Activated T-cell treated with anti-CD3 and anti-CD28 coated beads for 1 hour (primary cell): ENCODE data around the gene DNLZ.
"Not testable (repeated sequence)": the region's sequence is repeated elsewhere in the genome, so short reads cannot be mapped to it uniquely, and the experiment has no call there.

Source experiments
- DNase-seq: peaks from one replicate; pipeline ENCODE4 v3.0.0-alpha.2; 2020; ENCODE audit warnings: low read depth

DNLZ gene

GRCh38 chr9:136363106-136363948 lies at the start of gene DNLZ:
DNLZ (minus strand) TSS chr9:136363744; CDS start chr9:136363714, 30 bp downstream.
- peak; percentile 92 for DNase-seq

GRCh38 chr9:136412962-136413361 lies 49.4 kb upstream of the DNLZ start:
- DNase-seq, result no peak

DNA sequence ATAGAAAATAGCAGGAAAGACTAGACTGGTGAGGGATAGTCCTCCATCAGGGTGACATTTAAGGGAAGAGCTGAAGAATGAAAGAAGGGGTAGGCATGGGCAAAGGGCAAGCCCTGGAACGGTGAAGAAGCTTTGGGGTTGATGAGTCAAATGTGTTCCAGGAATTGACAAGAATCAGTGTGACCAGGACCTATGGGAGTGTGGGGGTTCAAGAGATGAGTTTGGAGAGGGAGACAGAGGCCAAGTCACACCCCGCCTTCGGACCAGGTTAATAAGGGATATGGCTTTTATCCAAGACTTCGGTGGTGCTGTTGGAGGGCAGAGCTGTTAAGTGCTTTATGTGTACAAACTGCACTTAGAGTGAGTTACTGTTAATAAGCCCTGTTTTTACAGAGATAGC lies 47.8 kb upstream of the DNLZ start:
- no peak for DNase-seq

GRCh38 chr9:136410500-136411287 lies 47.1 kb upstream of the DNLZ start, which contains the start of the genes ENTR1 and PMPCA:
ENTR1 (minus strand) TSS chr9:136410614; CDS start chr9:136410397, 217 bp downstream.
PMPCA (plus strand) TSS chr9:136410658; CDS start chr9:136410669, 11 bp downstream.
- DNase-seq, result peak; percentile 95

GRCh38 chr9:136409557-136410455 lies 46.3 kb upstream of the DNLZ start:
- DNase-seq, result no peak

DNA sequence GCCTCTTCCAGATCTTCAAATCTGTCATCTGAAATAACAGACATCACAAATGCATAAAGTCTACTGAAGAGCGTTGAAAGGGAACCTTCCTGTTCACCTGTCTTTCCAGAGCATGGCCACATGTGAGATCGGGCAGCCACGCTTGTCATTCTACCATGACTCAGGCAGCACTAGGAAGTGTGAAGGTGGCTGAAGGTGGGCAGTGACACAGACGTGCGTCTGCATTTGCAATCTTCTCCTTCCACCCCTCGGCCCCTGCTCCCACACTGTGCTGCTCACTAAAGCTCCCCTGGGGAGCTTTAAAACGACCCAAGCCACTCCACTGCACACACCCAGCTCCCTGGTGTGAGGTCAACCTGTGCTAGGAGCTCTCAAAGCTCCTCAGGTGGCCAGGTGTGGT lies 44.4 kb upstream of the DNLZ start:
- no peak for DNase-seq

- not testable (repeated sequence) for DNase-seq
Measured at GRCh38 chr9:136407061-136407460, 43.5 kb upstream of the DNLZ start.

GRCh38 chr9:136405904-136406303 lies 42.4 kb upstream of the DNLZ start:
- DNase-seq, result not testable (repeated sequence)

DNA sequence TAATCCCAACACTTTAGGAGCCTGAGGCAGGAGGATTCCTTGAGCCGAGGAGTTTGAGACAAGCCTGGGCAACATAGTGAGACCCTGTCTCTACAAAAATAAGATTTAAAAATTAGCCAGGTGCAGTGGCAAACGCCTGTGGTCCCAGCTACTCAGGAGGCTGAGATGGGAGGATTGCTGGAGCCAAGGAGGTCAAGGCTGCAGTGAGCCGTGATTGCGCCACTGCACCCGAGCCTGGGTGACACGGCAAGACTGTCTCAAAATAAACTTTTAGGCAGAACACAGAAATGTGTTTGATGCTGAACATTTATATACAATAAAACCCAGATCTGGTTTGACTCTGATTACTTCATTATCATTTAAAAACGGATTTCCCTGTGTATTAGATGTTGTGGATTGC lies 41.9 kb upstream of the DNLZ start:
- DNase-seq, result no peak

- no peak for DNase-seq
Measured at GRCh38 chr9:136404801-136405136, 41.2 kb upstream of the DNLZ start.

DNA sequence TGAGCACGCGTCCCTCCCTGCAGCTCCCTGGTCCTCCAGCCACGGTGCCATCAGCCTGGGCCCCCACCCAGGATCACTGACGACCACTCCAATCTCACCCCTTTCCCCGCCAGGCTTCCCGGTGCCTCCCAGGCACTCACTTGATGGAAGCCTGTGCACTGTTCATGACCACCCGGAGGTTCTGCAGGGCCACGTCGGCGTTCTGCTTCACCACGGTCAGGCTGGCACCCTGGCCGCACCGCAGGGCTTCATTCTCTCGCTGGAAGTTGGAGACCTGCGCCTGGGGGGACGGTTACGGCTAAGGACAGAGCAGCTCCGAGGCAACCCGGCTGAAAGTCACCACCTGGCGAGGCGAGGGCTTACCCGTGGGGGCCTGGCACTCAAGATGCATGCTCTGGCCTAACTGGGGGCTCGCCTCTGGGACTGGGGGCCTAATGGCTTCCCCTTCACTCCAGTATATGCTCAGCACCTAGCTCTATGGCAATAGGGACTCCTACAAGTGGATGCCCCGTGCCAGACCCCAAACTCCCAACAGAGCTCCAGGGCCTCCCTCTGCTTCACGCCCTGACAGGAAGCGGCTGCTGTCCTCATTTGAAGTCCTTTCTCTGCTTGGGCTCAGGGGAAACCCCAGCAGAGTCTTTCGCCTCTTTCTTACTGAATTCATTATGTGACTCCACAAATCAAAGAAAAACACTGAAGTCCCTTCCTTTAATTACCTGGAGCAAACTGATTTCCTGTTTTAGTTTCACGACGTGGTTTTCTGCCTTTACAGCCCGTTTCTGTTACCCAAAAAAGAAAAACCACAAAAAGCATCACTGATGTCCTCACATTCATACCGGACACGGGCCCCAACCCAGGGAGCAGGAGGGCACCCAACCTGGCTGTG lies 40.6 kb upstream of the DNLZ start:
- no peak for DNase-seq

GRCh38 chr9:136403538-136403914 lies 40.0 kb upstream of the DNLZ start:
- DNase-seq, result peak; percentile 47

- DNase-seq, result no peak
Measured at GRCh38 chr9:136402067-136402466, 38.5 kb upstream of the DNLZ start.

GRCh38 chr9:136401173-136401922 lies 37.8 kb upstream of the DNLZ start:
- DNase-seq, result no peak

GRCh38 chr9:136400038-136400834 lies 36.7 kb upstream of the DNLZ start, which contains the start of gene SNAPC4:
SNAPC4 (minus strand) TSS chr9:136400170; CDS start chr9:136398428, 1,742 bp downstream.
- DNase-seq, result peak; percentile 82

DNA sequence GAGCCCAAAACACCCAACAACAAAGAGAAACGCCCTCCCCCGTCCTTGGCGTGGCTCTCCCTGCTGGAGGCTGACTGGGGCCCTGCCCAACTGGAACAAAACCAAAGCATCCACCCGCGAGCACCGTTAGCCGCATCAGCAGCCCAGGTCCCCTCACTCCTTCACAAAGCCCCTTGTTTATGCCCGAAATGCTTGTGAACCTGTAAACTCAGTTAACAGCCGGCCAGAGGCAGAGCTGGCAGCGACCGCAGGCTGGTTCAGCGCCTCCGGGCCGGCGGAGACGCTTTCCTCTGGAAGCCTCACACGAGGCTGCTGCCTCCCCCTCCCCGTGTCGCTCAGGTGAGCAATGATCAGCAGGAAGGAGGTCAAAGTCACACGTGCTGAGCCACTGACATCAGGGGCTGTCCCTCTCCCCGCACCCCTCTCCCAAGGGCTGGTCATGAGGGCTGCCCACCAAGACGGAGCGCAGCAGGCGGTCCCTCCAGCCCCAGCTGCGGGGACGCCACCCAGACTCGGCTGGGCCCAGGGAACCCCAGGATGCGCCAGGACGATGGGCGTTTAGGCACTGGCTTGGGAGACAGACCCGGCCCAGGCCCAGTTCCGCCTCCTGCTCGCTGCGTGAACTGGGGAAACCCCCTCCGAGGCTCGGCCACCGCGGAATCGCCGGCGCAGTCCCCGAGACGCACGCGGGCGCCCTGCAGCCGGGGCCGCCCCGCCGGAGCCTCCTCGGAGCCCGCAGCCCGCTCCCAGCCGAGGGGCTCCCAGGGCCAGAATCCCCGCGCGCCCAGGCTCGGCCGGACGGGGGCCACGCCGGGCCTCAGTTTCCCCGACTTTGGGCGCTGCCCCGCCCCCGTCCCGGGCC lies 35.9 kb upstream of the DNLZ start:
- DNase-seq, result no peak

- DNase-seq, result no peak
Measured at GRCh38 chr9:136398286-136398685, 34.7 kb upstream of the DNLZ start.

DNA sequence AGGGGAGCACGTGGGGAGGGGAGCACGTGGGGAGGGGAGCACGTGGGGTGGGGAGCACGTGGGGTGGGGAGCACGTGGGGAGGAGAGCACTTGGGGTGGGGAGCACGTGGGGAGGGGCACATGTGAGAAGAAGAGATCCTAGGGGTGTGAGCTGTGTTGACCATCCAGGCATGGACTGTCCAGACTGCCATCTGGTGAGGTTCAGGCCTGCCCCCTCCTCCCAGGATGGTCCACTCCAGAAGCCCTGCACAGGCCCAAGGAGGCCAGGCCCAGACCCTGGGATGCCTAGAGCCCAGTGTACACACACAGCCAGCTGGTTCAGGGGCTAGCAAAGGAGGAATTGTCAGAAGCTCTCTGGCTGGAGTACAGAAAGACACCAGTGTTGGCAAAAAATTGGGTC lies 34.1 kb upstream of the DNLZ start:
- DNase-seq, result no peak

DNA sequence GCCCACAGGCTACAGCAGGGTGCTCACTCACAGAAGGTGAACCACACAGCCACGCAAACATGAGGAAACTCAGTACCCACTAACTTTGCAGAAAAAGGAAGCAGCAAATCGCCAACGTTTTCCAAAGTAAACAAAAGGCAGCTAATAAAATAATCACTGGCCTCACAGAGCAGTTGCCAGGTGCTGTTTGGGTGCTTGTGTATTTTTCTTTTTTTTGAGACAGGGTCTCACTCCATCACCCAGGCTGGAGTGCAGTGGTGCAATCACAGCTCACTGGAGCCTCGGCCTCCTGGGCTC lies 32.6 kb upstream of the DNLZ start:
- no peak for DNase-seq
